GM18507 (cell line): ENCODE measurements around the gene LRRC27.
"Not testable (repeated sequence)": the region's sequence is repeated elsewhere in the genome, so short reads cannot be mapped to it uniquely, and the experiment has no call there.

ENCODE experiments used
- DNase-seq: peaks from one replicate; pipeline ENCODE4 v3.0.0; 2011; ENCODE audit warnings: low read depth; ENCODE audit not compliant: insufficient read length; ENCODE audit errors: extremely low spot score
- FAIRE-seq: peaks from 2 replicates; lab custom pipeline; 2011; peaks lifted over from hg19 to GRCh38; lab: Jason Lieb, UNC

LRRC27 gene

DNA sequence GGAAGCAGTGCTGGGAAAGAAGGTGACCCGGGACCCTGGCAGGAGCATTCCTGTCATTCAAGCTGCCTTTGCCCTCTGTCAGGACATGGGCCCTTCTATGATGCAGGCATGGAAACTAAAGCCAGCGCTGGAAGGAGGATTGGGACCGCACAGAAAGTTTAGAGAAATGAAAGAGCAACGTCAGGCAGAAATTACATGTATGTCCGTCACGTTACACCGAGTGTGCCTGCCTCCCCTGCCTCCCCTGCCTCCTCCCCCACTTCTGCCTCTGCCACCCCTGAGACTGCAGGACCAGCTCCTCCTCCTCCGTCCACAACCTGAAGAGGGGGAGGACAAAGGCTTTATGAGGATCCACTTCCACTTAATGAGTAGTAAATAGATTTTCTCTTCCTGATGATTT, 51.1 kb downstream of the LRRC27 start:
- FAIRE-seq (no peak), DNase-seq (no peak)

- no peak for FAIRE-seq
- DNase-seq, result no peak
Measured at GRCh38 chr10:132383751-132384196, 51.8 kb downstream of the LRRC27 start.

- FAIRE-seq, result no peak
- DNase-seq, result no peak
Measured at GRCh38 chr10:132384618-132385388, 52.8 kb downstream of the LRRC27 start.

DNA sequence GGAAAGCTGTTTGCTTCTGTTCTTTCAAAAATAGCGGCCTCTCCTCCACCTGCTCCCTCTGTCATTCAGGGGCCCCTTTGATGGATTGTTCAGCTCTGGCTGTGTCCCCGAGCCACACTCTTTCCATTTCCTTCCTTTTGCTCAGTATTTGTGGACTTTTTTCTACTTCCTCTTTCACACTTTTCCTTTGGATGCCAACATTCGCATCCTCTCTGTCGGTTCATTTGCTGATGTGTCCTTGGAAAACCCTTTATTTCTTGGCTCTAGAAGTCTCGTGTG, 53.3 kb downstream of the LRRC27 start:
- DNase-seq (no peak), FAIRE-seq (no peak)

DNA sequence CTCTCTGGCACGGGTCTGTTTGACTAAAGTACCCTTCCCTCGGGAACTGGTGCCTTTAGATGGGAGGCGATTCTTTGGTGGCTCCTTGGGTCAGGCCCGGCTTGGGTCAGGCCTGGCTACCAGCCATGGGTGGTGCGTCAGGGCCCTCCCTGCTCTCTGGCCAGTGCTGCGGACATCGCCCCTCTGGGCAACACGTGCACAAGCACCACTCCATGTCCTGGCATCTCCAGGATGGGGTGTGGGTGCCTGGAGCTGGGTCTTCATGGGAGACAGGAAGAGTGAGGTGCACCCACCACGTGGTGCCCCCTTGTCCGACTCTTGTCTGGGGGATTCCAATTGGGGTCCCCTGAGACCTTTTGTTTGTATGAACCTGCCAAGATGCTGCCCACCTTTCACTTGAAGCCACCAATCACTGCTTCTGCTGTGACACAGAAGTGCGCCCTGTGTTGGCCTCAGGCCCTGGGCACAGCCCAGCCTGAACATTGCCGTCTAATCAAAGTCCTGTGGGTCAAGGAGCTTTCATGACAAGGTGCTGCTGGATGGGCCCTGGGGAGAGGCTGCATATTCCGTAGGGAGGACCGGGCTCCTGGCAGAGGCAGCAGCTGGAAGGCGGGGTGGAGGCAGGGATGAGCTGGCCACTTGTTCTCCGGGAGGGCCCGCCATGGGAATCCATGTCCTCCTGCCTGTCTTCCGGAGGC, 53.9 kb downstream of the LRRC27 start:
- no peak for FAIRE-seq
- DNase-seq, result no peak

DNA sequence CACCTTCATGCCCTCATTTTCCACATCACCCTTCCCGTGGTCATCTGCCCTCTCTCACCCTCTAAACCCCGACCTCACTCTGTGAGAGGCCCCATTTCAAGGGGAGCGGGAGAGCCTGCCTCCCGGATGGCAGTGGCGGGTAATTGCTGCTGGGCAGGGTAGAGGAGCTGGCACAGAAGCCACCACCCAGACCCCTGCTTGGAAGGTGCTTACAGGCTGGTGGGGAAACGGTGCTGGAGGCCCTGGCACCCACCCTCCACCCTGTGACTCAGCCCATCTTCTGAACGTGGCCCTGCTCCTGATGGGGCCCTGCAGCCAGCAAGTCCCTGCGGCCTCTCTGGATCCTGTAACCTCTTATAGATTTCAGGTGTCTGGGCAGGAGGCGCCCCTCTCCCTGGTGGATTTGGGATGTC, 54.4 kb downstream of the LRRC27 start:
- no peak for DNase-seq
- no peak for FAIRE-seq

DNA sequence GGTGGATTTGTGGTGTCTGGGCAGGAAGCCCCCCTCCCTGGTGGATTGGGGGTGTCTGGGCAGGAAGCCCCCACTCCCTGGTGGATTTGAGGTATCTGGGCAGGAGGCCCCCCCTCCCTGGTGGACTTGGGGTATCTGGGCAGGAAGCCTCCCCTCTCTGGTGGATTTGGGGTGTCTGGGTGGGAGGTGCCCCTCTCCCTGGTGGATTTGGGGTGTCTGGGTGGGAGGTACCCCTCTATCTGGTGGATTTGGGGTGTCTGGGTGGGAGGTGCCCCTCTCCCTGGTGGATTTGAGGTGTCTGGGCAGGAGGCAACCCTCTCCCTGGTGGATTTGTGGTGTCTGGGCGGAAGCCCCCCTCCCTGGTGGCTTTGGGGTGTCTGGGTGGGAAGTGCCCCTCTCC, 54.9 kb downstream of the LRRC27 start:
- DNase-seq, FAIRE-seq: not testable (repeated sequence)

DNA sequence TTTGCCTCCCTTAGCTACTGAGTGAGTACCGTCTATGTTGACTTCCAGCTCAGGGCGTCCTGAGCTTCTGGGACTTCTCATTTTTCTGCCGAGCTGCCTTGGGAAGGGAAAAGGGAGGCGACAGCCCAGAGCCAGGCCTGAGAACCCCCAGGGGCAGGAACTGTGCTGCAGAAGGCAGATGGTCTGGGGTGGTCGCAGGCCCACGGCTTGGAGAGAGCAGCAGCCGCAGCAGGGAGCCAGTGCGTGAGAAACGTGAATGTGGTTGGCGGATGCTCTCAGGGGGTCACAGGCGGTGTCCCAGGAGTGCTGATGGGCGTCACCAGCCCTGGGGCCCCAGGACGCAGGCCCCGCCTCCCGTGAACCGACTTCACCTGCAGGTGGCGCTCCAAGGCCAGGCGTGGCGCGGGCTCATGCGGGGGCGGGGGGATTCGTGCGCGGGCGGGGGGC, 55.8 kb downstream of the LRRC27 start:
- DNase-seq (peak; percentile 71), FAIRE-seq (no peak)

GRCh38 chr10:132388891-132389432, 57.0 kb downstream of the LRRC27 start:
- DNase-seq (no peak), FAIRE-seq (no peak)

- no peak for FAIRE-seq
Measured at GRCh38 chr10:132389433-132390169, 57.6 kb downstream of the LRRC27 start.

DNA sequence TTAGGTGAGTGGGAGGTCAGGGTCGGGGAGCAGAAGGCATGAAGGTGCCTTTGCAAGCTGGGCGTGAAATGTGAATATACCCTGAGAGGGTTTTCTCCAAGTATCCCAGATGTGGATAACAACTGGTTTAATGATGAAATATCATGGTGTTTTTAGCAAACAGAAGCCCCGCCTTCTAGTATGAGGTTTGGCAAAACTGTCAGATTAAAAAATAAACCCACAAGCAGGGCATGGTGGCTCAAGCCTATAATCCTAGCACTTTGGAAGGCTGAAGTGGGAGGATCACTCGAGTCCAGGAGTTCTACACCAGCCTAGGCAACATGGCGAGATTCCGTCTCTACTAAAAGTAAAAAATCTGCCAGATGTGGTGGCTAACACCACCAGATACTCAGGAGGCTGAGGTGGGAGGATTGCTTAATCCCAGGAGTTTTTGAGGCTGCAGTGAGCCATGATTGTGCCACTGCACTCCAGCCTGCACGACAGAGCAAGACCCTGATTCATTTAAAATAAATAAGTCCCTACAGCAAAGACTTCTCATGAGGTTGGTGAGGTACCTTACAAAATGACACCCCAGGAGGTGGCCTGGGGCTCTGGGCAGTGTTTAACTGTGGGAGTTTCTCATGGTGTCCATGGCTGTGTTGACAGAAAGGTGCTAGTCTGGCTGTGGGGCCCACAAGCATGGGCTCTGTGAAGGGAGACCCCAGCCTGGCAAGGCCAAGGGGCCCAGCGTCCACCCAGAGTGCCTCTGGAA, 58.4 kb downstream of the LRRC27 start:
- no peak for DNase-seq
- FAIRE-seq, result no peak

More at GRCh38 chr10:132389433-132390169, 57.6 kb downstream of the LRRC27 start:
- no peak for DNase-seq

- no peak for DNase-seq
- FAIRE-seq, result no peak
Measured at GRCh38 chr10:132390921-132391675, 59.1 kb downstream of the LRRC27 start.

DNA sequence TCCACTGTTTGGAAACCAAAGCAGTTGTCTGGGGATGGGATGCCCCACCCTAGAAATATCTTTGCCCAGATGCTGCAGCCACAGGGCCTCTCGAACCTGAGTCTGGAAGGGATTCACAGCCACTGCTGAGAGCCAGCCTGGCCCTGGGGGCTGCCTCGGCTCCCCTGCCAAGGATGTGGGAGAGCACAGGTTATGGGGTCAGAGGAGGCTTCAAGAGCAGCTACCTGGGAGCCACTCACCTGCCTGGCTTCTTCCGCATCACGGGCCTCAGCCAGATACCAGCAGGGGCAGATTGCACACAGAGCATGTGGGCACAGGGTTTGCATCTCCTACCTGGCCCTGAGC, 59.7 kb downstream of the LRRC27 start:
- FAIRE-seq (no peak), DNase-seq (no peak)

- no peak for DNase-seq
- FAIRE-seq, result no peak
Measured at GRCh38 chr10:132392184-132392800, 60.3 kb downstream of the LRRC27 start.

GRCh38 chr10:132392811-132393694, 61.1 kb downstream of the LRRC27 start:
- FAIRE-seq (no peak), DNase-seq (no peak)

GRCh38 chr10:132393695-132394181, 61.7 kb downstream of the LRRC27 start:
- FAIRE-seq (no peak), DNase-seq (no peak)

DNA sequence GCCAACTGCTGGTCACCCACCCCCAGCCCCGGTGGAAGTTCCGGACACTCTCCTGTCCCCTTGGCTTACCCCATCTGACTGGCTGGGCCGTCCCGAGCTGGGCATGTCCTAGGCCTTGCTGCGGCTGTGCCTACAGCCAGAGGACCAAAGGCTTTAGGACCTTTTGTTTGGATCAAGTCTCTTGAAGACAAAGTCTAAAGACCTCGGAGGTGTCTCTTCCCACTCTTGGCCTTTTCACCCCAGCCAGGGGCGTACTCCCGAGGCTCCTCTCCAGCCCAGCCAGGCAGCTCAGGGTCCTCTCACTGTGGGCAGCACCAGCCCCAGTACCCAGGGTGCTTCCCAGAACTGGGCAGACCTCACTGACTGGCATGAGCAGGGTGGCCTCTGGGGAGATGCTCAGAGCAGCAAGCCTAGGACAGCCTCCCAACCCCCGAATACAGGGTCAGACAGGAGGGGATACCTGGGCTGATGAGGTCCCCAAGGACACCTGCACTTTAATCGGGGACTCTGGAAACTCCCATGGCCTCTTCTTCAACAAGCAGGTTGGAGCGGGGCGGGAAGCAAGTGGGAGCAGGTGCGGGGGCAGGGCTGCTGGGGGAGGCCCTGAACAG, 62.3 kb downstream of the LRRC27 start:
- no peak for DNase-seq
- FAIRE-seq, result no peak
